ENCODE results near the gene FAM193A.
"Not testable (repeated sequence)": the region's sequence is repeated elsewhere in the genome, so short reads cannot be mapped to it uniquely, and the experiment has no call there.

Gene FAM193A

GRCh38 chr4:2634014-2634413 is 97.6 kb downstream of the FAM193A start:
- Histone ChIP-seq H3K9ac (ENCODE audit: low read length) (no peak overlapping the region), H3K4me2 (ENCODE audit: low read length) (no peak overlapping the region), H3K27me3 (ENCODE audit: low read depth, low read length) (no peaks in the 10 kb centered on the region), H2AFZ (ENCODE audit: low read depth, low read length) (no peak overlapping the region), H3K4me1 (ENCODE audit: low read length) (no peaks in the 10 kb centered on the region), H3K79me2 (ENCODE audit: low read length) (0 out of 2 replicates have a peak, but pooled peaks cover 4% of the 10 kb centered on the region), H3K9me3 (ENCODE audit: insufficient read depth, low read length) (no peaks in the 10 kb centered on the region), H4K20me1 (ENCODE audit: insufficient read depth, low read length) (peaks cover 5% of the 10 kb centered on the region; the same call in 1 of the 2 replicates), H3K36me3 (replicated peaks; ENCODE audit: low read depth, low read length) (peaks cover 33% of the 10 kb centered on the region), H3K4me3 (ENCODE audit: low read length) (no peak overlapping the region), H3K27ac (ENCODE audit: low read length) (no peak overlapping the region)
- TF ChIP-seq EZH2phosphoT487 (IDR thresholded peaks at IDR 0.05; ENCODE audit: low read depth) (no peak), CTCF (IDR thresholded peaks at IDR 0.05; ENCODE audit: low read depth, low read length) (no peak)

- no peak overlapping the region for H3K9ac ChIP-seq (ENCODE audit: low read length)
- H3K27ac ChIP-seq (ENCODE audit: low read length): no peak overlapping the region
- no peak overlapping the region for H3K4me2 ChIP-seq (ENCODE audit: low read length)
- H3K36me3 ChIP-seq (replicated peaks; ENCODE audit: low read depth, low read length): peaks cover 35% of the 10 kb centered on the region
- H3K79me2 ChIP-seq (ENCODE audit: low read length): 0 out of 2 replicates have a peak, but pooled peaks cover 4% of the 10 kb centered on the region
- H3K4me1 ChIP-seq (ENCODE audit: low read length): no peaks in the 10 kb centered on the region
- H2AFZ ChIP-seq (ENCODE audit: low read depth, low read length): no peak overlapping the region
- no peaks in the 10 kb centered on the region for H3K27me3 ChIP-seq (ENCODE audit: low read depth, low read length)
- TF ChIP-seq CTCF (IDR thresholded peaks at IDR 0.05; ENCODE audit: low read depth, low read length) (no peak), EZH2phosphoT487 (IDR thresholded peaks at IDR 0.05; ENCODE audit: low read depth) (no peak)
- H3K9me3 ChIP-seq (ENCODE audit: insufficient read depth, low read length): no peaks in the 10 kb centered on the region
- no peak overlapping the region for H3K4me3 ChIP-seq (ENCODE audit: low read length)
- peaks cover 5% of the 10 kb centered on the region; the same call in 1 of the 2 replicates for H4K20me1 ChIP-seq (ENCODE audit: insufficient read depth, low read length)
Observed at GRCh38 chr4:2636331-2636730, 99.9 kb downstream of the FAM193A start.

- not testable (repeated sequence) for H3K4me3 ChIP-seq (ENCODE audit: low read length); H3K9me3 ChIP-seq (ENCODE audit: insufficient read depth, low read length); H2AFZ ChIP-seq (ENCODE audit: low read depth, low read length); H4K20me1 ChIP-seq (ENCODE audit: insufficient read depth, low read length); H3K27ac ChIP-seq (ENCODE audit: low read length); H3K27me3 ChIP-seq (ENCODE audit: low read depth, low read length); H3K79me2 ChIP-seq (ENCODE audit: low read length); H3K4me1 ChIP-seq (ENCODE audit: low read length); H3K4me2 ChIP-seq (ENCODE audit: low read length); H3K9ac ChIP-seq (ENCODE audit: low read length)
- H3K36me3 ChIP-seq (replicated peaks; ENCODE audit: low read depth, low read length): peaks cover 32% of the 10 kb centered on the region
Observed at GRCh38 chr4:2636994-2637393, 100.5 kb downstream of the FAM193A start.

- TF ChIP-seq EZH2phosphoT487 (IDR thresholded peaks at IDR 0.05; ENCODE audit: low read depth): no peak
- no peak for TF ChIP-seq CTCF (IDR thresholded peaks at IDR 0.05; ENCODE audit: low read depth, low read length)
- no peak overlapping the region for H2AFZ ChIP-seq (ENCODE audit: low read depth, low read length)
- no peaks in the 10 kb centered on the region for H3K9me3 ChIP-seq (ENCODE audit: insufficient read depth, low read length)
- H4K20me1 ChIP-seq (ENCODE audit: insufficient read depth, low read length): peaks cover 5% of the 10 kb centered on the region; the same call in 1 of the 2 replicates
- H3K4me1 ChIP-seq (ENCODE audit: low read length): no peaks in the 10 kb centered on the region
- H3K4me3 ChIP-seq (ENCODE audit: low read length): no peak overlapping the region
- peaks cover 36% of the 10 kb centered on the region for H3K36me3 ChIP-seq (replicated peaks; ENCODE audit: low read depth, low read length)
- no peak overlapping the region for H3K27ac ChIP-seq (ENCODE audit: low read length)
- 0 out of 2 replicates have a peak, but pooled peaks cover 4% of the 10 kb centered on the region for H3K79me2 ChIP-seq (ENCODE audit: low read length)
- no peak overlapping the region for H3K4me2 ChIP-seq (ENCODE audit: low read length)
- no peak overlapping the region for H3K9ac ChIP-seq (ENCODE audit: low read length)
- H3K27me3 ChIP-seq (ENCODE audit: low read depth, low read length): no peaks in the 10 kb centered on the region
Observed at GRCh38 chr4:2637956-2638552, 101.6 kb downstream of the FAM193A start.

Data from OCI-LY3 (cell line).